HepG2 (cell line): ENCODE data around the gene MFSD2A. TPM values are rescaled to one million over a fixed set of nuclear protein-coding genes. Genes with fewer than 3 reads are reported as not detected.

Source experiments
- ATAC-seq: fragments of 200-7000 bp; cut with Tn5 transposase; 3 replicates; pipeline ENCODE4 v1.9.1; 2020; ENCODE audit warnings: mild to moderate bottlenecking, moderate library complexity
- BruUV-seq: library from RNA; stranded (reverse); fragments of 400-500 nt; replicated peaks from 2 replicates; lab custom pipeline; 2021; lab: Mats Ljungman, UMichigan
- CTCF ChIA-PET: fragments of 300-600 bp; formaldehyde crosslinking; extraction: SDS; loops from one replicate; lab custom pipeline; 2021; ENCODE audit warnings: low total read pairs, inconsistent platforms, low intra/inter-chr PET ratio; lab: Yijun Ruan, JAX
- POLR2A ChIA-PET: fragments of 350-600 bp; sonication (Branson Sonifier 250); formaldehyde crosslinking; loops from one replicate; lab custom pipeline; 2020; ENCODE audit warnings: antibody characterized with exemption, inconsistent platforms; lab: Yijun Ruan, JAX
- DNase-seq: peaks from one replicate; pipeline ENCODE4 v3.0.0-alpha.2; 2015; ENCODE audit warnings: low spot score
- FAIRE-seq: peaks from 3 replicates; lab custom pipeline; 2011; peaks lifted over from hg19 to GRCh38; lab: Jason Lieb, UNC
- H2AFZ ChIP-seq: one replicate; pipeline ENCODE4 v1.6.1; 2011; ENCODE audit warnings: low read length, inconsistent platforms
- H3K27ac ChIP-seq: fragments of 300-600 bp; 3 replicates; pipeline ENCODE4 v1.8.0; 2011; ENCODE audit warnings: mixed run types, mild to moderate bottlenecking, mixed read lengths, low read length, inconsistent platforms; ENCODE audit not compliant: insufficient read depth; ENCODE audit errors: extremely low read length
- H3K27me3 ChIP-seq, 2 experiments: fragments of 200-600 bp in 1 of 2; 2 replicates in 1 of 2; 3 replicates in 1 of 2; pipeline versions ENCODE4 v1.6.0 to v1.8.0; 2011; ENCODE audit warnings: low read length in 2 of 2, mild to moderate bottlenecking in 2 of 2, moderate library complexity in 2 of 2, inconsistent platforms in 1 of 2; ENCODE audit not compliant: insufficient read depth in 2 of 2, control insufficient read depth in 1 of 2
- H3K36me3 ChIP-seq, 2 experiments: fragments of 200-600 bp in 1 of 2; replicated peaks in 1 of 2; 2 replicates in 1 of 2; 3 replicates in 1 of 2; pipeline versions ENCODE4 v1.5.1 to v1.8.0; 2011; ENCODE audit warnings: low read length in 2 of 2, inconsistent platforms in 1 of 2; ENCODE audit not compliant: insufficient read depth in 2 of 2, control insufficient read depth in 1 of 2
- H3K4me1 ChIP-seq: 2 replicates; pipeline ENCODE4 v1.5.1; 2012; ENCODE audit warnings: low read length, inconsistent platforms; ENCODE audit not compliant: insufficient read depth
- H3K4me2 ChIP-seq: 2 replicates; pipeline ENCODE4 v1.6.0; 2011; ENCODE audit warnings: low read depth, low read length, inconsistent platforms
- H3K4me3 ChIP-seq, 3 experiments: fragments of 200-600 bp in 1 of 3; sonication (generic), shearing (Covaris generic) in 1 of 3; replicated peaks in 1 of 3; 2 replicates each; pipeline ENCODE4 v1.5.1; 2011 to 2016; ENCODE audit warnings: low read length in 3 of 3, inconsistent platforms in 2 of 3, low read depth in 2 of 3, mild to moderate bottlenecking in 2 of 3, control low read depth in 1 of 3, mixed read lengths in 1 of 3; ENCODE audit not compliant: insufficient read depth in 1 of 3
- H3K79me2 ChIP-seq: one replicate; pipeline ENCODE4 v1.6.1; 2011; ENCODE audit warnings: low read length, inconsistent platforms; ENCODE audit not compliant: insufficient read depth
- H3K9ac ChIP-seq: 2 replicates; pipeline ENCODE4 v1.6.0; 2011; ENCODE audit warnings: mild to moderate bottlenecking, low read depth, low read length, inconsistent platforms; ENCODE audit not compliant: insufficient read depth
- H3K9me3 ChIP-seq: 2 replicates; pipeline ENCODE4 v1.5.1; 2012; ENCODE audit warnings: mild to moderate bottlenecking, low read length
- H4K20me1 ChIP-seq: 2 replicates; pipeline ENCODE4 v1.6.0; 2011; ENCODE audit warnings: inconsistent platforms, mild to moderate bottlenecking, low read length, moderate library complexity; ENCODE audit not compliant: insufficient read depth
- MATR3 ChIP-seq: sonication (generic); formaldehyde crosslinking; IDR thresholded peaks from 2 replicates; pipeline ENCODE4 v1.4.0; 2020; ENCODE audit warnings: missing genetic modification reagents
- MTF2 ChIP-seq: sonication (generic); formaldehyde crosslinking; IDR thresholded peaks from 2 replicates; pipeline ENCODE4 v1.5.0; 2020; ENCODE audit warnings: missing genetic modification reagents, borderline replicate concordance
- PAF1 ChIP-seq: IDR thresholded peaks from 2 replicates; pipeline ENCODE4 v1.6.1; 2016; ENCODE audit warnings: missing genetic modification reagents, missing compliant biosample characterization
- PHB2 ChIP-seq: fragments of 450-650 bp; IDR thresholded peaks from 2 replicates; pipeline ENCODE4 v1.6.1; 2018; ENCODE audit not compliant: partially characterized antibody
- PRDM4 ChIP-seq: sonication (generic); formaldehyde crosslinking; IDR thresholded peaks from 2 replicates; pipeline ENCODE4 v1.9.0; 2021; ENCODE audit warnings: missing genetic modification reagents, borderline replicate concordance
- REPIN1 ChIP-seq: sonication (generic); formaldehyde crosslinking; IDR thresholded peaks from 2 replicates; pipeline ENCODE4 v1.8.0; 2022; ENCODE audit warnings: missing genetic modification reagents, low read depth, mild to moderate bottlenecking, borderline replicate concordance
- RFXAP ChIP-seq: sonication (generic); formaldehyde crosslinking; IDR thresholded peaks from 2 replicates; pipeline ENCODE4 v1.4.0; 2020; ENCODE audit warnings: missing genetic modification reagents, borderline replicate concordance
- TBL1XR1 ChIP-seq: fragments of 150-350 bp; IDR thresholded peaks from 2 replicates; pipeline ENCODE4 v1.6.1; 2014; ENCODE audit warnings: borderline replicate concordance, low read length; ENCODE audit not compliant: partially characterized antibody
- ZBTB4 ChIP-seq: sonication (generic); formaldehyde crosslinking; IDR thresholded peaks from 2 replicates; pipeline ENCODE4 v1.4.0; 2020; ENCODE audit warnings: missing genetic modification reagents, mild to moderate bottlenecking, borderline replicate concordance
- ZNF280D ChIP-seq: sonication (generic); formaldehyde crosslinking; IDR thresholded peaks from 2 replicates; pipeline ENCODE4 v1.5.1; 2020; ENCODE audit warnings: mild to moderate bottlenecking, missing genetic modification reagents
- ZNF333 ChIP-seq: sonication (generic); formaldehyde crosslinking; IDR thresholded peaks from 2 replicates; pipeline ENCODE4 v1.4.0; 2020; ENCODE audit warnings: mild to moderate bottlenecking, missing genetic modification reagents, borderline replicate concordance
- ZNF432 ChIP-seq: sonication (generic); formaldehyde crosslinking; IDR thresholded peaks from 2 replicates; pipeline ENCODE4 v1.5.0; 2020; ENCODE audit warnings: missing genetic modification reagents, mild to moderate bottlenecking, borderline replicate concordance
- ZNF577 ChIP-seq: sonication (generic); formaldehyde crosslinking; IDR thresholded peaks from 2 replicates; pipeline ENCODE4 v1.4.0; 2020; ENCODE audit warnings: mild to moderate bottlenecking, low read depth, missing genetic modification reagents, borderline replicate concordance
- ZNF883 ChIP-seq: sonication (generic); formaldehyde crosslinking; IDR thresholded peaks from 2 replicates; pipeline ENCODE4 v1.5.1; 2020; ENCODE audit warnings: mild to moderate bottlenecking, missing genetic modification reagents; ENCODE audit errors: not compliant biosample characterization
- in situ Hi-C: cut with HindIII; loops from 2 replicates; pipeline ENCODE4 v1.10.0; 2017; ENCODE audit warnings: low pct_unique_long_range_greater_than_20kb; ENCODE audit not compliant: extremely low pct_ligation_motif_present
- intact Hi-C: fragments of 100-400 bp; cut with micrococcal nuclease; formaldehyde crosslinking; loops from one replicate; pipeline ENCODE4 v1.10.0; 2022; ENCODE audit not compliant: unreplicated experiment
- polyA plus RNA-seq, 8 experiments: library from polyadenylated mRNA; depleted of rRNA in 3 of 8; stranded (reverse) in 7 of 8; unstranded in 1 of 8; fragments of >200 nt; fragmentation: Illumina TruSeq in 4 of 8; extraction: Trizol in 4 of 8; gene quantifications; 2 replicates each; pipeline versions ENCODE4 v1.2.1 to v1.2.3, GENCODE V29; 2011 to 2016; ENCODE audit warnings: low read depth in 4 of 8, missing spikeins in 1 of 8, mixed read lengths in 1 of 8; ENCODE audit not compliant: insufficient read depth in 1 of 8
- total RNA-seq, 5 experiments: library from RNA; depleted of rRNA; stranded (reverse); fragments of >200 nt; fragmentation: Illumina TruSeq; extraction: Trizol; gene quantifications; 2 replicates each; pipeline ENCODE4 v1.2.3, GENCODE V29; 2016; ENCODE audit warnings: low read depth in 1 of 5

Gene MFSD2A
- total and polyA plus RNA-seq, 2 of the 13 experiments (the other 11 are each of a cell fraction or from before 2014, with no cell fraction given) = 0.08 TPM; not detected in 1

GRCh38 chr1:39995973-39996393, 41.0 kb downstream of the MFSD2A start (continued):
- no peak for TF ChIP-seq RFXAP (CRISPR knock-in tag)
- no peak for TF ChIP-seq MATR3 (CRISPR knock-in tag)
- no peak for TF ChIP-seq ZNF883

GRCh38 chr1:39996396-39997004, 41.6 kb downstream of the MFSD2A start:
- Histone ChIP-seq H2AFZ (no peak overlapping the region), H4K20me1 (no peaks in the 10 kb centered on the region), H3K4me3 (no peak overlapping the region), H3K27ac (no peak overlapping the region), H3K9ac (no peak overlapping the region), H3K4me1 (no peaks in the 10 kb centered on the region), H3K79me2 (no peaks in the 10 kb centered on the region), H3K36me3 (no peaks in the 10 kb centered on the region), H3K9me3 (no peaks in the 10 kb centered on the region), H3K27me3 (no peaks in the 10 kb centered on the region; a peak in 2 of 5 replicates), H3K4me2 (no peak overlapping the region)
- BruUV-seq = no TSS peak
- intact Hi-C loops (no loop called here), in situ Hi-C loops (no loop called here)
- CTCF ChIA-PET = no interaction called here
- no peak for FAIRE-seq
- ATAC-seq = no peak
- DNase-seq = no peak
- POLR2A ChIA-PET = no interaction called here
- no peak for TF ChIP-seq MTF2 (CRISPR knock-in tag)
- TF ChIP-seq REPIN1 = no peak
- TF ChIP-seq TBL1XR1 = no peak
- TF ChIP-seq ZNF577 = no peak
- no peak for TF ChIP-seq PRDM4 (CRISPR knock-in tag)
- no peak for TF ChIP-seq ZNF432 (CRISPR knock-in tag)
- no peak for TF ChIP-seq ZNF280D (CRISPR knock-in tag)
- TF ChIP-seq ZBTB4 = no peak
- TF ChIP-seq PHB2 = no peak
- no peak for TF ChIP-seq ZNF333 (CRISPR knock-in tag)
- no peak for TF ChIP-seq PAF1
